Mesothelial cell of epicardium (in vitro differentiated cells): ENCODE measurements around the gene TMEM108. TPM values are rescaled to one million over a fixed set of nuclear protein-coding genes. Genes with fewer than 3 reads are reported as not detected.

Source experiments
- DNase-seq, 2 experiments: peaks; one replicate each; pipeline ENCODE4 v3.0.0; 2021; ENCODE audit warnings: low spot score in 2 of 2; ENCODE audit not compliant: unreplicated experiment in 2 of 2
- H3K27ac Mint-ChIP-seq: 2 replicates; pipeline ENCODE4 v1.8.0; 2021; ENCODE audit warnings: mixed read lengths
- H3K27me3 Mint-ChIP-seq: 2 replicates; pipeline ENCODE4 v1.8.0; 2021; ENCODE audit warnings: low read depth, mixed read lengths
- H3K36me3 Mint-ChIP-seq: 2 replicates; pipeline ENCODE4 v1.8.0; 2021; ENCODE audit warnings: mixed read lengths
- H3K4me1 Mint-ChIP-seq: 2 replicates; pipeline ENCODE4 v1.8.0; 2021; ENCODE audit warnings: mixed read lengths
- H3K4me3 Mint-ChIP-seq: 2 replicates; pipeline ENCODE4 v1.8.0; 2021; ENCODE audit warnings: mild to moderate bottlenecking, moderate library complexity, mixed read lengths
- H3K9me3 Mint-ChIP-seq: 2 replicates; pipeline ENCODE4 v1.8.0; 2021; ENCODE audit warnings: mixed read lengths
- CTCF ChIP-seq: fragments of 200-600 bp; sonication (generic); IDR thresholded peaks from one replicate; pipeline ENCODE4 v1.5.0; 2021; ENCODE audit warnings: antibody characterized with exemption; ENCODE audit not compliant: unreplicated experiment
- total RNA-seq: library from RNA; stranded (reverse); gene quantifications from 3 replicates; pipeline ENCODE4 v1.2.1, GENCODE V29; 2021

Gene TMEM108
- total RNA-seq, 1 donor from 2014 or later = 17.3 TPM

- Mint-ChIP-seq H3K4me1 (peaks cover 7% of the 10 kb centered on the region), H3K36me3 (no peaks in the 10 kb centered on the region), H3K9me3 (no peaks in the 10 kb centered on the region), H3K27ac (no peak overlapping the region), H3K27me3 (peaks cover 3% of the 10 kb centered on the region), H3K4me3 (no peak overlapping the region)
- DNase-seq = no peak
- TF ChIP-seq CTCF = no peak
Measured at GRCh38 chr3:133386876-133387275, 348.7 kb downstream of the TMEM108 start.

- no peaks in the 10 kb centered on the region for H3K27me3 Mint-ChIP-seq
- no peak for DNase-seq
- no peaks in the 10 kb centered on the region for H3K9me3 Mint-ChIP-seq
- TF ChIP-seq CTCF = no peak
- H3K27ac Mint-ChIP-seq = no peak overlapping the region
- H3K4me3 Mint-ChIP-seq = no peak overlapping the region
- H3K4me1 Mint-ChIP-seq = peaks cover 7% of the 10 kb centered on the region
- peaks cover under 1% of the 10 kb centered on the region for H3K36me3 Mint-ChIP-seq
Measured at GRCh38 chr3:133387341-133387740, 349.1 kb downstream of the TMEM108 start.

- no peaks in the 10 kb centered on the region for H3K9me3 Mint-ChIP-seq
- TF ChIP-seq CTCF = no peak
Measured at GRCh38 chr3:133388696-133389395, 350.7 kb downstream of the TMEM108 start.

GRCh38 chr3:133390715-133391114 lies 352.5 kb downstream of the TMEM108 start:
- Mint-ChIP-seq H3K4me1 (no peaks in the 10 kb centered on the region), H3K27ac (no peak overlapping the region), H3K36me3 (peaks cover 7% of the 10 kb centered on the region), H3K27me3 (no peaks in the 10 kb centered on the region), H3K9me3 (peaks cover 4% of the 10 kb centered on the region), H3K4me3 (no peak overlapping the region)
- no peak for TF ChIP-seq CTCF
- no peak for DNase-seq

More at GRCh38 chr3:133388696-133389395, 350.7 kb downstream of the TMEM108 start:
- H3K27me3 Mint-ChIP-seq = no peaks in the 10 kb centered on the region
- DNase-seq = no peak
- H3K4me3 Mint-ChIP-seq = no peak overlapping the region
- H3K4me1 Mint-ChIP-seq = peaks cover 6% of the 10 kb centered on the region
- H3K36me3 Mint-ChIP-seq = peaks cover 4% of the 10 kb centered on the region
- H3K27ac Mint-ChIP-seq = no peak overlapping the region

- Mint-ChIP-seq H3K4me1 (no peaks in the 10 kb centered on the region), H3K27me3 (no peaks in the 10 kb centered on the region), H3K36me3 (peaks cover 7% of the 10 kb centered on the region), H3K4me3 (no peak overlapping the region), H3K9me3 (peaks cover 4% of the 10 kb centered on the region), H3K27ac (no peak overlapping the region)
- DNase-seq = no peak
- TF ChIP-seq CTCF = no peak
Measured at GRCh38 chr3:133393204-133393603, 355.0 kb downstream of the TMEM108 start.
